ENCODE data around the gene INS.

GRCh38 chr11:2129699-2130366 lies 31.2 kb downstream of the INS start:
- TF ChIP-seq CTCF (IDR thresholded peaks at IDR 0.05), result no peak
- no peak for TF ChIP-seq POLR2A (IDR thresholded peaks at IDR 0.05)

All from body of pancreas (tissue), 4 donors.